CD4-positive, alpha-beta T cell (primary cell): ENCODE measurements around the gene COL4A3. TPM values are rescaled to one million over a fixed set of nuclear protein-coding genes. Genes with fewer than 3 reads are reported as not detected.

Source experiments
- ATAC-seq: fragments of 200-7000 bp; cut with Tn5 transposase; one replicate; pipeline ENCODE4 v1.10.0; 2022; ENCODE audit warnings: mild to moderate bottlenecking; ENCODE audit not compliant: poor library complexity
- CTCF ChIA-PET: fragments of 350-600 bp; sonication (Branson Sonifier 250); formaldehyde crosslinking; loops from one replicate; lab custom pipeline; 2021; ENCODE audit warnings: antibody characterized with exemption, inconsistent platforms; lab: Charles Lee
- POLR2A ChIA-PET: fragments of 350-600 bp; sonication (Branson Sonifier 250); formaldehyde crosslinking; loops from one replicate; lab custom pipeline; 2021; ENCODE audit warnings: antibody characterized with exemption, inconsistent platforms; lab: Charles Lee
- DNase-seq, 14 experiments: peaks; one replicate each; pipeline ENCODE4 v3.0.0-alpha.2; 2013 to 2020; ENCODE audit warnings: mixed read lengths in 2 of 14
- H3K27ac ChIP-seq, 2 donors: one replicate each; pipeline versions ENCODE4 v1.5.1 to v1.7.0; 2013; ENCODE audit warnings: low read length in 2 of 2, low read depth in 1 of 2, mild to moderate bottlenecking in 1 of 2
- H3K27me3 ChIP-seq, 2 experiments: 1 replicate in 1 of 2; 2 replicates in 1 of 2; pipeline versions ENCODE4 v1.6.1 to v1.7.0; 2013; ENCODE audit warnings: low read length in 2 of 2, control low read depth in 1 of 2, mild to moderate bottlenecking in 1 of 2, moderate library complexity in 1 of 2; ENCODE audit not compliant: insufficient read depth in 2 of 2, control insufficient read depth in 1 of 2
- H3K36me3 ChIP-seq: one replicate; pipeline ENCODE4 v1.6.1; 2013; ENCODE audit warnings: low read length, control low read depth; ENCODE audit not compliant: insufficient read depth
- H3K4me1 ChIP-seq: one replicate; pipeline ENCODE4 v1.6.1; 2013; ENCODE audit warnings: low read length, control low read depth; ENCODE audit not compliant: insufficient read depth
- H3K4me3 ChIP-seq: one replicate; pipeline ENCODE4 v1.5.1; 2013; ENCODE audit warnings: mild to moderate bottlenecking, low read length, moderate library complexity
- H3K9me3 ChIP-seq, 2 experiments: 1 replicate in 1 of 2; 2 replicates in 1 of 2; pipeline versions ENCODE4 v1.6.1 to v1.7.0; 2013; ENCODE audit warnings: low read length in 2 of 2, mild to moderate bottlenecking in 2 of 2, control low read depth in 1 of 2, moderate library complexity in 1 of 2; ENCODE audit not compliant: control insufficient read depth in 1 of 2, insufficient read depth in 1 of 2
- H3K27ac Mint-ChIP-seq: one replicate; pipeline ENCODE4 v1.8.0; 2020; ENCODE audit warnings: mixed read lengths
- H3K27me3 Mint-ChIP-seq: one replicate; pipeline ENCODE4 v1.8.0; 2021; ENCODE audit warnings: mixed read lengths
- H3K36me3 Mint-ChIP-seq: one replicate; pipeline ENCODE4 v1.8.0; 2021; ENCODE audit warnings: low read depth, mixed read lengths
- H3K4me1 Mint-ChIP-seq: one replicate; pipeline ENCODE4 v1.8.0; 2021; ENCODE audit warnings: low read depth, mixed read lengths
- H3K4me3 Mint-ChIP-seq: one replicate; pipeline ENCODE4 v1.8.0; 2020; ENCODE audit warnings: mild to moderate bottlenecking, mixed read lengths
- H3K9me3 Mint-ChIP-seq: one replicate; pipeline ENCODE4 v1.8.0; 2020; ENCODE audit warnings: mixed read lengths
- CTCF ChIP-seq: fragments of 200-600 bp; IDR thresholded peaks from one replicate; pipeline ENCODE4 v1.8.0; 2022; ENCODE audit warnings: antibody characterized with exemption, mild to moderate bottlenecking
- intact Hi-C, 2 experiments: fragments of 100-400 bp; cut with DNase I in 1 of 2; cut with micrococcal nuclease in 1 of 2; formaldehyde crosslinking; loops; one replicate each; pipeline versions ENCODE4 v1.15.1 to v1.9.0; 2023 to 2025; cut with DNase I, micrococcal nuclease
- total RNA-seq, 174 experiments: library from RNA in 2 of 174; stranded (reverse) in 2 of 174; gene quantifications; one replicate each; pipeline ENCODE4 v1.2.3 and lab custom pipeline; 2021 to 2026

Gene COL4A3
- total RNA-seq, 2 experiments from 2014 or later, result not detected

GRCh38 chr2:227124811-227125210 is 39.6 kb upstream of the COL4A3 start:
- intact Hi-C loops, result no loop called here
- Mint-ChIP-seq H3K27me3 (peaks cover 24% of the 10 kb centered on the region), H3K27ac (no peak overlapping the region), H3K4me3 (no peak overlapping the region), H3K9me3 (no peaks in the 10 kb centered on the region), H3K4me1 (no peaks in the 10 kb centered on the region), H3K36me3 (no peaks in the 10 kb centered on the region)
- Histone ChIP-seq H3K36me3 (no peaks in the 10 kb centered on the region), H3K4me3 (no peak overlapping the region), H3K27me3 (no peaks in the 10 kb centered on the region), H3K27ac (no peak overlapping the region), H3K4me1 (no peaks in the 10 kb centered on the region), H3K9me3 (no peaks in the 10 kb centered on the region)
- POLR2A ChIA-PET, result no interaction called here
- CTCF ChIA-PET, result no interaction called here
- no peak for DNase-seq
- TF ChIP-seq CTCF, result no peak
- no peak for ATAC-seq

DNA sequence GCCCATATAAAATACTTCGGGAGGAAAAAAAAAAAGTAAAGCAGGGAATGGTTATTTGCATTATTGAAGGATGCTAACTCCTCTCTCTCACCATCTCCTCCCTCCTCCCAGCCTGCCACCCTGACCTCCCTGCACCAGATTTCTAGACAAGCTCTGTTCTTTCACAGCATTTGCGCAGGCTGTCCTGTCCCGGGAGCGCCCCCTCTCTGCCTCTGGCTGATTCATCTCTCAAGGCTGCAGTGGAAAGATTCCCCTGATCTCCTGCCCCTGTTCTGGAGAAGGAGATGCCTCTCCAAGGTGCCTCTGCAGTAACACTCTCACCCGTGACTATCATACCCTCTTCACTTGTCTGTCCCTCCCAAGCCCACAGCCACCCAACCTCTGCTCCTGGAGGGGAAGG is 38.9 kb upstream of the COL4A3 start:
- Mint-ChIP-seq H3K36me3 (no peaks in the 10 kb centered on the region), H3K27me3 (peaks cover 24% of the 10 kb centered on the region), H3K9me3 (no peaks in the 10 kb centered on the region), H3K27ac (no peak overlapping the region), H3K4me3 (no peak overlapping the region), H3K4me1 (no peaks in the 10 kb centered on the region)
- Histone ChIP-seq H3K4me1 (no peaks in the 10 kb centered on the region), H3K36me3 (no peaks in the 10 kb centered on the region), H3K9me3 (no peaks in the 10 kb centered on the region), H3K27ac (no peak overlapping the region), H3K4me3 (no peak overlapping the region), H3K27me3 (no peaks in the 10 kb centered on the region)
- ChIA-PET POLR2A (no interaction called here), CTCF (no interaction called here)
- no peak for ATAC-seq
- no peak for TF ChIP-seq CTCF
- intact Hi-C loops, result no loop called here
- DNase-seq, result no peak

GRCh38 chr2:227127201-227127600 is 37.2 kb upstream of the COL4A3 start:
- no peaks in the 10 kb centered on the region for H3K27me3 ChIP-seq
- Mint-ChIP-seq H3K4me1 (no peaks in the 10 kb centered on the region), H3K4me3 (no peak overlapping the region), H3K27me3 (peaks cover 28% of the 10 kb centered on the region), H3K9me3 (no peaks in the 10 kb centered on the region), H3K36me3 (no peaks in the 10 kb centered on the region), H3K27ac (no peak overlapping the region)
- intact Hi-C loops, result no loop called here
- ChIA-PET CTCF (no interaction called here), POLR2A (no interaction called here)
- no peak overlapping the region for H3K4me3 ChIP-seq
- DNase-seq, result no peak
- ATAC-seq, result no peak
- no peak overlapping the region for H3K27ac ChIP-seq
- H3K4me1 ChIP-seq, result no peaks in the 10 kb centered on the region
- H3K9me3 ChIP-seq, result no peaks in the 10 kb centered on the region
- no peaks in the 10 kb centered on the region for H3K36me3 ChIP-seq
- TF ChIP-seq CTCF, result no peak
